GM19328 (cell line): ENCODE results near the gene IL17REL.

Source experiments
- ATAC-seq: cut with Tn5 transposase; IDR thresholded peaks from one replicate; pipeline ENCODE4 v1.9.1; 2021; ENCODE audit warnings: mild to moderate bottlenecking, moderate library complexity; ENCODE audit not compliant: unreplicated experiment

Gene IL17REL

DNA sequence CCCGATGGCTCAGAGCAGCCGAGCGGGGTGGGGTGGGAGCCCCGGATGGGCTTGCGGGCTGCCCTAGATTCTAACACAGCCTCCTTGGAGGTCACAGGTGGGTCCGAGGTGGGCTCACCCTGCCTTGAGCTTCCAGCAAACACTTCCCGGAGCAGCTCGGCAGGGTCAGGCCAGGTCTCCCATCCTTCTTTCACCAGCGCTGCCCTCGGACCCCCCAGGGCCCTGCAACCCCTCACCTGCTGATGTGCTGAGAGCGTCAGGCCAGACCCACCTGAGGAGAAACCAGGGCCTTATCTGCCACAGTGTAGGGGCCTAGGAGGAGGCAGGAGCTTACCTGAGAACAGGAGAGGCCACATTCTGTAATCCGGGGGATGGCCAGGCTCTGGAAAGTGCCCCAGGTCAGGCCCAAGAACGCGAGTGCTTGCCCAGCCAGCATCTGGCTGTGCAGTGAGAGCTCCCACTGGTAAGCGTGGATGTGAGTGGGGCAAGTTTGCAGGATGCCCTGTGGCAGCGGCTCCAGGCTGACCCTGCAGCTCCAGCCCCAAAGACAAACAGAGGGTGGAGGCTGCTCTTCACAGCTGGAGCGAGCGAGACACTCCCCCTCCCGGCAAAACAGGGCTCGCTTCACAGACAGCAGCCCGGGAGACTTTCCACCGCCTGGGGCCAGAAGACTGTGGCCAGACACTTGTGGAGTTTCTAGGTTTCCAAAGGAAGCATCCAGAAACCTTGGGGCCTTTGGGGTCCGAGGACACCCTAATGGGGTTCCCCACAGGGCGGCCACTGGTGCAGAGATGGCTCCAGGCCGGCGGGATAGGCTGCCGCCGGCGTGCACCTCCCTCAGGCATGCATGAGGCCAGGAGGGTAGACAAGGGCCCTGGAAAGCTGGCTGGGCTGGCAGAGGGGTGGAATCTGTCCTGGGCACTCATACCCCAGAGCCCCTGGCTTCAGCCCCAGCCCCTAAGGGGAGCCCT lies at the start of gene IL17REL:
TSS of gene IL17REL (minus strand) at position 555 of the 971 bp plus-strand sequence. CDS start at position 436, 119 bp downstream.
- no peak for ATAC-seq

- ATAC-seq, result no peak
Observed at GRCh38 chr22:50061824-50062355, 49.3 kb upstream of the IL17REL start.

GRCh38 chr22:50061141-50061823 lies 48.7 kb upstream of the IL17REL start:
- no peak for ATAC-seq

- ATAC-seq, result no peak
Observed at GRCh38 chr22:50060441-50061140, 48.0 kb upstream of the IL17REL start.

DNA sequence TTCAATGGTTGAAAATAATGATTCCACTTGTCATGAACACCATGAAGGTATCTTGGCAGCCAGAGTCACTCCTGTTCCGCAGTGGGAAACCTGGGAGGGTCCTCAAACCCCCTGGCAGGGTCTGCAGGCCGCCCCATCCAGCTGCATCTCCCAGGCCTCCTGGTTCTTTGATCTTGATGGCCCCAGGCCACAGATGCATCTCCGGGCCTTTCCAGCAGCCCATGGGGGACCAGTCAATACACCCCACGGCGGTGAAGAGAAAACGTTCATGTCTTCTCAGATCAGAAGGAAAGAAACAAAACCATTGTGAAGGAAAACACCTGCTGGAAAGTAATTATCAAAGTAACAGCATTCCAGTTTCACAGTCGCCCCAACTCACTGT lies 47.3 kb upstream of the IL17REL start:
- ATAC-seq, result no peak

GRCh38 chr22:50058906-50059880 lies 46.6 kb upstream of the IL17REL start:
- ATAC-seq, result no peak

DNA sequence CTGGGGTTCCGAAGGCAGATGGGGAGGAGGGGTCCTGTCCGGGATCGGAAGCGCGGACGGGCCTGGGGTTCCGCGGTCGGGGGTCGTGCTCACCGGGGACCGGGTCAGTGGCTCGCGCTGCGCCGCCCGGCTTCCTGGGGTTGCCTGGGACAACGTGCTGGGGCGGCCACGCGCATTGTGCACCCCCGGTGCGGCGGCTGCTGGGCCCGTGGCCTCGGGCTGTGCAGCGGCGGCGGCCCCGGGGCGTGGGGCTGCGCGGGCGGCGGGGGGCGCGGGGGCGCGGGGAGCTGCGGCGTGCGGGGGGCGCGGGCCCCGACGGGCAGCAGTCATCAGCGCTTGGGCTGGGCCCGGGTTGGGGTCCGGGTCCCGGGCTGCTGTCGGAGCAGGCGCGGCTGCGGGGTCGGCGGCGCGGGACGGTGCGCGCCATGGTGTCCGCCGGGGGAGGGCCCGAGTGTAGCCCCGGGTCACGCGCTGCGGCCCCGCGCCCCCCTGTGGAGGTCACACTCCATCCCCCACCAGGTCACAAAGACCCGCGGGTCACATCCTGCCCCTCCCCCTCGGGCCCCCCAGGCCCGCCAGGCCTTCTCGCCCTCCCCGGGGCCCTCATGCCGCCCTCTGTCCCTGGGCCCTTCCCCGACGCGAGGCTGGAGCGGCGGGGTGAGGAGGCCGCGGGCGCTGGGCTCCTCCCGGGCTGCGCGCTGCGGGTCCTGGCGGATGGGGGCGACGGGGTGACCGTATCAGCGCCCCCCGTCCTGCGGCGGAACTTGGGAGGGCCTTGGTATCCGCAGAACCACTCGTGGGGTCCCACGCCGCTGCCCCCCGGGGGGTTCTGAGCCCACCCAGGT lies 45.7 kb upstream of the IL17REL start, which contains the start of gene TTLL8:
TSS of gene TTLL8 (minus strand) at position 238 of the 845 bp plus-strand sequence.
- no peak for ATAC-seq

DNA sequence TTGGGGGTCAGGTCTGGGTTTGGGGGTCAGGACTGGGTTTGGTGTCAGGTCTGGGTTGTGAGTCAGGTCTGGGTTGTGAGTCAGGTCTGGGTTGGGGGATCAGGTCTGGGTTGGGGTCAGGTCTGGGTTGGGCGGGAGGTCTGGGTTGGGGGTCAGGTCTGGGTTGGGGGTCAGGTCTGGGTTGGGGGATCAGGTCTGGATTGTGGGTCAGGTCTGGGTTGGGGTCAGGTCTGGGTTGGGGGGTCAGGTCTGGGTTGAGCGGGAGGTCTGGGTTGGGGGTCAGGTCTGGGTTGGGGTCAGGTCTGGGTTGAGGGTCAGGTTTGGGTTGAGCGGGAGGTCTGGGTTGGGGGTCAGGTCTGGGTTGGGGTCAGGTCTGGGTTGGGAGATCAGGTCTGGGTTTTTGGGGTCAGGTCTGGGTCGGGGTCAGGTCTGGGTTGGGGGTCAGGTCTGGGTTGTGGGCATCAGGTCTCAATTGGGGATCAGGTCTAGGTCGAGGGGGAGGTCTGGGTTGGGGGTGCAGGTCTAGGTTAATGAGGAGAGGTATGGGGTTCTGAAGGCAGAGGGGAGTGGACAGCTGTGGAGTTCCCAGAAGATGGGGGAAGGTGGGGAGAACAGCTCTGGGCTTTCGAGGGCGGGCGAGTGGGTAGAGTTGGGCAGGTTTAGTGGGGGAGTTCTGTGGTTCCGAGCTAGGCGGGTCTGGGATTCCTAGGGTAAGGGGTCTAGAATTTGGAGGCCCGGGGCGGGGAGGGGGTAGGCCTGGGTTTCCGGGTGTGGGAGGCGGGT lies 44.9 kb upstream of the IL17REL start:
- no peak for ATAC-seq

DNA sequence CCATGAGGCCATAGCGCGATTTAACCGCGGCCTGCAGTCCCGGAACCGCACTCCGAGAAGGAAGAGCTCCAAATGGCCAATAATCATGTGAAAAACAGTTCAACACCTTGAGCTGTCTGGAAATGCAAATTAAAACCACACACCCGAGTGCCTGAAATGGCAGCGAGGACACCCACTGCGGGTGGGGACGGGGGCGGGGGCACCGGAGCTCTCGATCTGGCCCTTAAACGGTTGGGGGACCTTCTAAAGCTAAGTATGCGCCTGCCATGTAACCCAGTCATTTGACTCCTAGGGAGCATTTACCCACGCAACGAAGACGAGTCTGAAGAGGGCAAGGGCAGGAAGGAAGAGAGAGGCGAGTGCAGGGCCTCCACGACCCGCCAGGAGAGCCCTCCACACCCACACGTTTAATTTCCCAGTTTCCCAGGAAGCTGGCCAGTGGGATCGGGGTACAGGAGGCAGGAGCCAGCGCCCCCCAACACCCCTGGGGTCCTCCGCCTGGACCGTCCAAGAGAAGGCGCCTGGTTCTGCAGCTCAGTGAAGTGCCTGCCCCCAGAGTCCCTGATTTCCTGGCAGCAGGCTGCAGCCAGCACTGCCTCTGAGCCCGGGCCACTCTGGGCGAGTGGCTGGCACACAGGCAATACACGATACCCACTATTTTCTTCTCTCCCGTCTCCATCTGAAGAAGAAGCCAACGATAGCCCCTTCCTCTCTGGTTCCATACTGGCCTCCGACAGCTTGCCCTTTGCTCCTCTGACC lies 43.8 kb upstream of the IL17REL start:
- no peak for ATAC-seq

DNA sequence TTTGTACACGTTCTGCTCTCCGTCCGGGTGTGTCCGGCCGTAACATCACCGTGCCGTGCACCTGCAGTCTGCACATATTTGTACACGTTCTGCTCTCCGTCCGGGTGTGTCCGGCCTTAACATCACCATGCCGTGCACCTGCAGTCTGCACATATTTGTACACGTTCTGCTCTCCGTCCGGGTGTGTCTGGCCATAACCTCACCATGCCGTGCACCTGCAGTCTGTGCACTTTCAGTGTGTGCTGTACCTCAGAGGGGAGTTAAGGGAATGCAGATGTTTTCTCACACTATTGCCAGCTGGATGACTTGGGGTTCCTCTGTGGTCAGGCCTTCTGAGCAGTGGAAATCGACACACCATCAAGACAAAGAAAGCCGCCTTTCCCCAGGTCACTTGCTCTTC lies 41.3 kb upstream of the IL17REL start:
- no peak for ATAC-seq

- ATAC-seq, result no peak
Observed at GRCh38 chr22:50051930-50052329, 39.4 kb upstream of the IL17REL start.

DNA sequence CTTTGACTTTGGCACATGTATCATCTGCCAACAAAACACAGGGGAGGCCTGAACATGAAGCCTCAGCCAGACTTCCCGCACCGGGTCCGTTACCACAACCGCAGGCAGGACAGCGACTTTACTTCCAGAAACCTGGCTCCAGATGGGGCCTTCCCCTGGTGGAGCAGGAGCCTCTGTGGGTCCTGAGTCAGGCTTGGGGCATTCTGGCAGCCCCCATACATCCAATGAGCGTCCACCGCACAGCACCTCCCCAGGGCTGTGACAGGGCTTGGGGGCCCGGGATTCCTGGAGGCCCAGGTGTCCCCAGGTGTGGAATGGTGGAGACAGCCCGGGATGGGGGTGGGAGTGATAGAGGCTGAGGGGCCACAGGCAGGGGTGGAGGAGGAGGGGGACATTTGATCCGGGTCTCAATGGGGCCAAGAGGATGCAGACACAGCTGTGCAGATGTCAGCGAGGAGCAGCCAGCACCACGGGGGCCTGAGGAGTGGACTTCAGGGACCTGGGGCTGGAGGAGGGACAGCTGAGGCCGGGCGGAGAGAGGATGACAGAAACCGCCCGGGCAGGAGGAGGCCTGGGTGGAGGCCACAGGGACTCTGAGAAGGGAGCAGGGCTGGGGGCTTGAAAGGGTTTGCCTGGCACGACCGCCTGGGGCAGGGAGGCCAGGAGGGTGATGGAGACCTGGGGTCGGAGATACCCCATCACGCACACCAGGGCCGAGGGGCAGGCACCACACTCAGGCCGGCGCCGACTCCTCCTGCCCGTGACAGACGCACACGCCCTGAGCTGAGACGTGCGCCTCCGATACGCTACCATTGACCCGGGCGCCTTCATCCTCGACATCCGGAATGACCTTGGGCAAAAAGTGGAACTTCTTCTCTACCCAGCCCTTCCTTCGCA lies 37.0 kb upstream of the IL17REL start:
- no peak for ATAC-seq

- no peak for ATAC-seq
Observed at GRCh38 chr22:50048836-50049235, 36.3 kb upstream of the IL17REL start.

DNA sequence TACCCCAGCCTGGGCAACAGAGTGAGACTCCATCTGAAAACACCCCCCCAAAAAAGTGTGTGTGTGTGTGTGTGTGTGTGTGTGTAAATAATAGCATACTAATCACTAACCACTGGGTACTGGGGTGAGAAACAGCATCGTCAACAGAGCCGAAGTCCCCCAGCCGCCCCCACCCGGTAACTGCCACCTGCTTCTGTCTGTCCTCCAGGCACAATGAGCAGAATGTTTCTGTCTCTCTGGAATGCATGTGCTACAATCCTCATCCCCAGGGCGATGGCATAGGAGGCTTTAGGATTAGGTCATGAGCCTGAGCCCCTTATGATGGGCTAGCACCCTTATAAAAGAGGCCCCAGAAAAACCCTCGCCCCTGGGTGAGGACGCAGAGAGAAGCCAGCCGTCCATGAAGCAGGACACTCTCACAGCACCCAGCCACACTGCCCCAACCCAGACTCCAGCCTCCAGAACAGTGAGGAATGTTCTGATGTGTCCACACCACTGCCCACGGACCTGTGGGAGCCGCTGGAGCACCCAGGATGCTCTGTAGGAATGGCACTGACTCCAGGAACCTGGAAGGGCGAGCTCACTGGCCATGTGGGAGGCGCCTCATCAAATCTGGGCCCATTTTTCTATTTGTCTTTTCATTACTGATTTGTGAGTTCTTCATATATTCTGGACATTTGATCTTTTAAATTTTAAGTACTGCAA lies 35.6 kb upstream of the IL17REL start:
- no peak for ATAC-seq

DNA sequence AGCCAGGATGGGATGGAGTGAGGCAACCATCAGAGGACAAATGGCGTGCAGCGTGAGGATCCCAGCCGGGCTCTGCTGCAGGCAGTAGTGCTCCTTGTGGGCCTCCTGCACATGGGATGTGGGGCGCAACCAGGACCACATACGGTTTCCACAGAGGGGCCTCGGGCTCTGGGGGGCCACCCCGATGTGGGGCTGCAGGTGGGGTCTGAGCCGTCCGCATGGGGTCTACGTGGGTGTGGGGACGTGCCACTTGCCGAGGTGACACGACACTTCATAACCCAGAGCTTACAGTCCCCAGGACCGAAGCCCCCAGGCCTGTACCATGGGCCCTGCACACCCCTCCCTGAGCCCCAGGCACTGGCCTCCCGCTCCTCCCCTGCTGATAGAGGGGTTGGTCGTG lies 34.8 kb upstream of the IL17REL start:
- no peak for ATAC-seq
